NT2/D1 (cell line): ENCODE measurements around the gene KCNJ15.
A peak's percentile ranks its signal among the peaks of the same experiment; 100 is the strongest.

Experiments
- DNase-seq: peaks from one replicate; pipeline ENCODE4 v3.0.0-alpha.2; 2011; ENCODE audit warnings: low read depth, low spot score
- H3K27me3 ChIP-seq: 2 replicates; pipeline ENCODE4 v1.6.0; 2011; ENCODE audit warnings: mild to moderate bottlenecking; ENCODE audit not compliant: insufficient read length, insufficient read depth
- H3K36me3 ChIP-seq: 2 replicates; pipeline ENCODE4 v1.6.1; 2011; ENCODE audit warnings: mild to moderate bottlenecking, low read length, mixed read lengths; ENCODE audit not compliant: insufficient read depth, insufficient read length
- H3K4me1 ChIP-seq: 2 replicates; pipeline ENCODE4 v1.5.1; 2011; ENCODE audit not compliant: insufficient read depth, insufficient read length
- H3K4me3 ChIP-seq: 2 replicates; pipeline ENCODE4 v1.5.1; 2011; ENCODE audit warnings: low read depth; ENCODE audit not compliant: insufficient read length
- H3K9ac ChIP-seq: 2 replicates; pipeline ENCODE4 v1.6.0; 2011; ENCODE audit warnings: low read depth; ENCODE audit not compliant: insufficient read length
- H3K9me3 ChIP-seq: 2 replicates; pipeline ENCODE4 v1.5.1; 2011; ENCODE audit warnings: mild to moderate bottlenecking, low read length; ENCODE audit not compliant: insufficient read depth
- SUZ12 ChIP-seq: IDR thresholded peaks from 2 replicates; pipeline ENCODE4 v1.6.1; 2011; ENCODE audit not compliant: insufficient read length, insufficient read depth; ENCODE audit errors: extremely low read depth
- YY1 ChIP-seq: IDR thresholded peaks from 2 replicates; pipeline ENCODE4 v1.6.1; 2011; ENCODE audit not compliant: insufficient read length, insufficient read depth
- ZNF274 ChIP-seq: IDR thresholded peaks from 2 replicates; pipeline ENCODE4 v1.6.1; 2011; ENCODE audit warnings: mild to moderate bottlenecking, low read depth, low read length

KCNJ15 gene

GRCh38 chr21:38256599-38257302 lies at the start of gene KCNJ15:
Gene KCNJ15 (plus strand): TSS chr21:38256991. CDS start chr21:38299262, 42,271 bp downstream.
- Histone ChIP-seq H3K4me1 (no peaks in the 10 kb centered on the region), H3K27me3 (no peaks in the 10 kb centered on the region), H3K9me3 (no peaks in the 10 kb centered on the region), H3K4me3 (no peak within 1 kb of the TSS), H3K36me3 (no peaks in the 10 kb centered on the region), H3K9ac (no peak within 1 kb of the TSS)
- DNase-seq, result no peak
- TF ChIP-seq ZNF274, result no peak
- TF ChIP-seq SUZ12, result no peak
- TF ChIP-seq YY1, result no peak

GRCh38 chr21:38208118-38208517 lies 48.7 kb upstream of the KCNJ15 start:
- no peaks in the 10 kb centered on the region for H3K27me3 ChIP-seq
- H3K9ac ChIP-seq, result no peak overlapping the region
- H3K36me3 ChIP-seq, result no peaks in the 10 kb centered on the region
- peaks cover 10% of the 10 kb centered on the region for H3K9me3 ChIP-seq
- H3K4me1 ChIP-seq, result peaks cover 10% of the 10 kb centered on the region
- no peak for TF ChIP-seq YY1
- TF ChIP-seq SUZ12, result no peak
- TF ChIP-seq ZNF274, result no peak
- H3K4me3 ChIP-seq, result no peak overlapping the region
- DNase-seq, result no peak

- Histone ChIP-seq H3K27me3 (no peaks in the 10 kb centered on the region), H3K4me3 (no peak overlapping the region), H3K4me1 (peaks cover 4% of the 10 kb centered on the region), H3K9ac (no peak overlapping the region), H3K36me3 (no peaks in the 10 kb centered on the region), H3K9me3 (no peaks in the 10 kb centered on the region)
- DNase-seq, result no peak
- TF ChIP-seq YY1 (no peak), ZNF274 (no peak), SUZ12 (no peak)
Measured at GRCh38 chr21:38211321-38211720, 45.5 kb upstream of the KCNJ15 start.

- H3K27me3 ChIP-seq, result no peaks in the 10 kb centered on the region
- H3K36me3 ChIP-seq, result no peaks in the 10 kb centered on the region
- no peaks in the 10 kb centered on the region for H3K9me3 ChIP-seq
- no peak for DNase-seq
- TF ChIP-seq YY1 (no peak), SUZ12 (no peak), ZNF274 (no peak)
- H3K4me3 ChIP-seq, result no peak overlapping the region
- H3K4me1 ChIP-seq, result no peaks in the 10 kb centered on the region
- no peak overlapping the region for H3K9ac ChIP-seq
Measured at GRCh38 chr21:38212706-38213105, 44.1 kb upstream of the KCNJ15 start.

GRCh38 chr21:38219049-38219628 lies 37.7 kb upstream of the KCNJ15 start:
- Histone ChIP-seq H3K27me3 (no peaks in the 10 kb centered on the region), H3K9me3 (peaks cover 40% of the 10 kb centered on the region), H3K9ac (no peak overlapping the region), H3K4me3 (no peak overlapping the region), H3K36me3 (no peaks in the 10 kb centered on the region), H3K4me1 (no peaks in the 10 kb centered on the region)
- no peak for TF ChIP-seq SUZ12
- no peak for TF ChIP-seq YY1
- TF ChIP-seq ZNF274, result no peak
- DNase-seq, result peak; percentile 88

GRCh38 chr21:38220270-38220737 lies 36.5 kb upstream of the KCNJ15 start:
- TF ChIP-seq YY1 (no peak), SUZ12 (no peak), ZNF274 (no peak)
- no peak overlapping the region for H3K4me3 ChIP-seq
- H3K9me3 ChIP-seq, result peaks cover 51% of the 10 kb centered on the region
- no peak overlapping the region for H3K9ac ChIP-seq
- no peaks in the 10 kb centered on the region for H3K36me3 ChIP-seq
- DNase-seq, result no peak
- H3K4me1 ChIP-seq, result no peaks in the 10 kb centered on the region
- no peaks in the 10 kb centered on the region for H3K27me3 ChIP-seq

- TF ChIP-seq ZNF274 (no peak), YY1 (no peak), SUZ12 (no peak)
- no peak overlapping the region for H3K4me3 ChIP-seq
- H3K36me3 ChIP-seq, result no peaks in the 10 kb centered on the region
- H3K27me3 ChIP-seq, result no peaks in the 10 kb centered on the region
- H3K4me1 ChIP-seq, result no peaks in the 10 kb centered on the region
- DNase-seq, result no peak
- peaks cover 64% of the 10 kb centered on the region for H3K9me3 ChIP-seq
- no peak overlapping the region for H3K9ac ChIP-seq
Measured at GRCh38 chr21:38221594-38221993, 35.2 kb upstream of the KCNJ15 start.
